BLaER1 treated with 17β-estradiol and CSF1 and Interleukin-3, amounts not matched to agents 10 nM and 100 nM (cell line): ENCODE data around the gene PRR15L.
"Not testable (repeated sequence)": the region's sequence is repeated elsewhere in the genome, so short reads cannot be mapped to it uniquely, and the experiment has no call there.

Source experiments
- H3K27ac ChIP-seq, 11 experiments: shearing (Covaris generic); formaldehyde crosslinking; 2 replicates each; pipeline ENCODE4 v1.8.1; 2022
- H3K27me3 ChIP-seq, 11 experiments: shearing (Covaris generic); formaldehyde crosslinking; 2 replicates each; pipeline ENCODE4 v1.8.1; 2022
- H3K36me3 ChIP-seq, 11 experiments: shearing (Covaris generic); formaldehyde crosslinking; 2 replicates each; pipeline ENCODE4 v1.8.1; 2022
- H3K4me1 ChIP-seq, 10 experiments: shearing (Covaris generic); formaldehyde crosslinking; 2 replicates each; pipeline ENCODE4 v1.8.1; 2022
- H3K4me2 ChIP-seq, 11 experiments: shearing (Covaris generic); formaldehyde crosslinking; 2 replicates each; pipeline ENCODE4 v1.8.1; 2022
- H3K4me3 ChIP-seq, 10 experiments: shearing (Covaris generic); formaldehyde crosslinking; 2 replicates each; pipeline ENCODE4 v1.8.1; 2022
- H3K9ac ChIP-seq, 11 experiments: shearing (Covaris generic); formaldehyde crosslinking; 2 replicates each; pipeline ENCODE4 v1.8.1; 2022
- H3K9me3 ChIP-seq, 11 experiments: shearing (Covaris generic); formaldehyde crosslinking; replicated peaks in 1 of 11; 2 replicates each; pipeline ENCODE4 v1.8.1; 2022
- H4K20me1 ChIP-seq, 11 experiments: shearing (Covaris generic); formaldehyde crosslinking; 2 replicates each; pipeline ENCODE4 v1.8.1; 2022
- Cebpa-rat ChIP-seq, 11 experiments: shearing (Covaris generic); IDR thresholded peaks; 2 replicates each; pipeline ENCODE4 v1.8.1; 2022

PRR15L gene

DNA sequence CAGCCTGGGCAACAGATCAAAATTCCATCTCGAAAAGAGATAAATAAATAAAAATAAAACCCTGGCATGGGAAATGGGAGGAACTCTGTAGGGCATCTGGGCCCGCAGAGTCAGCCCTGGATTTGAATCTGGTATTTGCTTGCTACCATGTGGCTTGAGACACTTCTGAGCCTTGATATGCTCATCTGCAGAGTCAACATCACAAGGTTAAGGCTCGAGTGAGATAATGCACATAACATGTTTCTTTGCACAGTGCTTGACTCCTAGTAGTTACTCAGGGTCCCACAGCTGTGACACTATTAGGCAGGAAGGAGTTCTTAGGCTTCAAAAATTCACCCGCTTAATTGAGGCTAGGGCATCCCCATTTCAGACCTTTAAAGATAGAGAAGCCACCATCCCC lies 34.5 kb upstream of the PRR15L start:
- Histone ChIP-seq H3K4me2 (no peak overlapping the region), H3K27me3 (no peaks in the 10 kb centered on the region), H3K4me3 (no peak overlapping the region), H3K9me3 (no peaks in the 10 kb centered on the region), H3K36me3 (no peaks in the 10 kb centered on the region), H4K20me1 (no peaks in the 10 kb centered on the region), H3K4me1 (peaks cover 0 to 25% (median under 1%) of the 10 kb centered on the region in 10 experiments; a peak in 10 of 20 replicates), H3K27ac (no peak overlapping the region), H3K9ac (no peak overlapping the region)
- no peak for TF ChIP-seq Cebpa-rat (IDR thresholded peaks at IDR 0.05)

DNA sequence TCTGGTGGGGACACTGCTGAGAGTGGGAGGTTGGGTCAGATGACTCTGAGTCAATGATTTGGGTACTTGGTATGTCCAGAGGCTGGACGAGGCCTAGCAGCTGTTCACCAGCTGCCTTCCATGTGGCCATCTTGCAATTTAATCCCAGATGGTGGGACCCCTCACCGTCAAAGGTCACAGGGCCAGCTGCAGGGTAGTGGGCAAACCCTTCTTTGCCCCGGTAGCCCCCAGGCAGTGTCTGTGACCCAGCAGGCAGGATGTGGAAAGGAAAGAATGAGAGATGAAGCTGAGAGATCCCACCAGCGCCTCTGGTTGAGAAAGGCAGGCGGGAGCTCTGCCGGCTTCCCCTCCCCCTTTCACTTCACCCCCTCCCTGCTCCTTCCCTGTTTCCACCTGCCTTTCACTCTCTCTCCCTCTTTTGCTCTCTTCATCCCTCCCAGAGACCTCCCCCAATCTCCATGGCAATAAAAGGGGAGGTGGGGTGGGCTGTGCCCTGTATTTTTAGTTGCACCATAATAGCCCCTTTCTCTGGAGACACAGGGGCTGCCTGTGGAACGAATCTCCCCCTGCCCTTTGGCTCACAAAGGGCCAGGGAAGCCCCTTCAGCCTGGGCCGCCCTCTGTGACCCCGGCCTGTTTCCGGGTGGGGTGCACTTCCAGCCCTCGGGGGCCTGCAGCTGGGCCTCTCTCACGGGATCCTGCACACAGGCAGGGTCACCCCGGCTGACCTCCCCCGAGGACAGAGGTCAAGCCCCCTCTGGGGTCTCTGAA lies 33.5 kb upstream of the PRR15L start:
- Histone ChIP-seq H4K20me1 (no peaks in the 10 kb centered on the region), H3K9me3 (no peaks in the 10 kb centered on the region), H3K27me3 (no peaks in the 10 kb centered on the region), H3K4me2 (peak overlapping the region in 3 of 11 experiments; percentile 13 to 28 (median 18); a peak in 3 of 22 replicates), H3K4me1 (peaks cover 0 to 20% (median 0%) of the 10 kb centered on the region in 10 experiments; a peak in 5 of 20 replicates), H3K36me3 (no peaks in the 10 kb centered on the region), H3K4me3 (no peak overlapping the region), H3K27ac (no peak overlapping the region), H3K9ac (no peak overlapping the region)
- TF ChIP-seq Cebpa-rat (IDR thresholded peaks at IDR 0.05) = no peak

- peaks cover 0 to 16% (median 0%) of the 10 kb centered on the region in 10 experiments; a peak in 5 of 20 replicates for H3K4me1 ChIP-seq
- no peaks in the 10 kb centered on the region for H3K9me3 ChIP-seq
- no peak overlapping the region for H3K4me2 ChIP-seq
- H3K27me3 ChIP-seq = no peaks in the 10 kb centered on the region
- H3K9ac ChIP-seq = no peak overlapping the region
- H3K27ac ChIP-seq = no peak overlapping the region
- no peak for TF ChIP-seq Cebpa-rat (IDR thresholded peaks at IDR 0.05)
- peaks cover 0 to 9% (median 7%) of the 10 kb centered on the region in 11 experiments; a peak in 7 of 22 replicates for H3K36me3 ChIP-seq
- no peak overlapping the region for H3K4me3 ChIP-seq
- H4K20me1 ChIP-seq = no peaks in the 10 kb centered on the region
Observed at GRCh38 chr17:47989700-47990099, 32.0 kb upstream of the PRR15L start.

DNA sequence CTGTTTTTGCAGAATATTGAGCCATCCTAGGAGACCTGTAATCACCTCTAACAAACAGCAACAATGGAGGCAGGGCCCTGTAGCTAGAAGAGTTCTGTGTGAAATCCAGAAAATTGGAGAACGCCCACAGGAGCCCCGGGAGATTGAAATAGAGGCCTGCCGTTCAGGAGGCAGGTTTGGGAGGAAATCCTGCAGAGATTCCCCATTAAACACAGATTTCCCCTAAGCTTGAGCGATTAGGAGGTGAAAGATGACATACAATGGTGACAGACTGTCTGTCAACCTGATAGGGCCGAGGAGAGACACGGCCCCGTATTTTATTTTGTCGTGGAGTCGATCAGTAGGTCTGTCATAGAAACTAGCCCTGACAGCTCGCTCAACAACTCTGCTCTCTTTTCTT lies 31.5 kb upstream of the PRR15L start:
- no peaks in the 10 kb centered on the region for H3K9me3 ChIP-seq
- no peaks in the 10 kb centered on the region for H3K27me3 ChIP-seq
- no peaks in the 10 kb centered on the region; a peak in 1 of 22 replicates for H4K20me1 ChIP-seq
- H3K9ac ChIP-seq = no peak overlapping the region
- H3K4me2 ChIP-seq = no peak overlapping the region
- H3K4me3 ChIP-seq = no peak overlapping the region
- H3K27ac ChIP-seq = no peak overlapping the region
- H3K4me1 ChIP-seq = peaks cover 0 to 19% (median under 1%) of the 10 kb centered on the region in 10 experiments; a peak in 8 of 20 replicates
- H3K36me3 ChIP-seq = peaks cover 5 to 14% (median 12%) of the 10 kb centered on the region in 11 experiments; a peak in 18 of 22 replicates
- no peak for TF ChIP-seq Cebpa-rat (IDR thresholded peaks at IDR 0.05)

GRCh38 chr17:47988445-47988844 lies 30.8 kb upstream of the PRR15L start:
- Histone ChIP-seq H3K4me1 (peaks cover 0 to 27% (median 4%) of the 10 kb centered on the region in 10 experiments; a peak in 11 of 20 replicates), H3K36me3 (peaks cover 10 to 22% (median 19%) of the 10 kb centered on the region in 11 experiments; a peak in 20 of 22 replicates), H3K4me2 (peak overlapping the region in 1 of 11 experiments; percentile 21; a peak in 1 of 22 replicates)
- H3K4me3 ChIP-seq, H3K9me3 ChIP-seq, H3K9ac ChIP-seq, H3K27me3 ChIP-seq, H4K20me1 ChIP-seq, H3K27ac ChIP-seq: not testable (repeated sequence)

DNA sequence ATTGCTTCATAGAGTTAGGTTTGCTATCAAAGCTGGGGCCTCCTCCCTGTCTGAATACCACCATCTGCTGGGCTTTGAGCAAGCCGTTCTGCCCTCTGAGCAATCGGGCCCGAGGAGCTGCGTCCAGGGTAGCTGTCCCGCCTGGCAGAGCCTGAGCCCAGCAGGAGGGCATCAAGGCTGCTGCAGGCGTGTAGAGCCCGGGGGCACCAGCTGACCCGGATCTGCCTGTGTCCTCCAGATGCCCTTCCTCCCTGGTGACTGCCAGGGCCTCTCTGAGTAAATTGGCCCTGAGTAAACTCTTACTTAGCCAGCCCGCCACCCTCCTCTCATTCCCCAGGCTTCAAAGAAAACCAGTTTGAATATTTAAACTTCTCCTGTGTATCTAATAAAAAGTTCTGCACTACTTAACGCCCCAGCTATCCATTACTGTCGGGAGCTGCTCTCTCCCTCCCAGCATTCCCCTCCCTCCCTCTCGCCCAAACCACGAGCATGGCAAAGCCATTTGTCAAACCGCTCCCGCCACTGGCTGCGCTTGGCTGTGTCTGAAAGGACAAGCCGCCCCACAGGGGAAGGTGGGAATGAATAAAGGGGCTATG lies 29.7 kb upstream of the PRR15L start:
- Histone ChIP-seq H3K4me1 (peaks cover under 1 to 38% (median 10%) of the 10 kb centered on the region in 10 experiments; a peak in 17 of 20 replicates), H3K4me2 (no peak overlapping the region; a peak in 1 of 22 replicates), H4K20me1 (peaks cover 0 to 13% (median 0%) of the 10 kb centered on the region in 11 experiments; a peak in 5 of 22 replicates), H3K9ac (peak overlapping the region in 1 of 11 experiments; percentile 50; a peak in 2 of 22 replicates), H3K27me3 (no peaks in the 10 kb centered on the region), H3K27ac (no peak overlapping the region), H3K36me3 (peaks cover 19 to 33% (median 30%) of the 10 kb centered on the region in 11 experiments), H3K4me3 (no peak overlapping the region), H3K9me3 (no peaks in the 10 kb centered on the region)
- TF ChIP-seq Cebpa-rat (IDR thresholded peaks at IDR 0.05) = no peak

DNA sequence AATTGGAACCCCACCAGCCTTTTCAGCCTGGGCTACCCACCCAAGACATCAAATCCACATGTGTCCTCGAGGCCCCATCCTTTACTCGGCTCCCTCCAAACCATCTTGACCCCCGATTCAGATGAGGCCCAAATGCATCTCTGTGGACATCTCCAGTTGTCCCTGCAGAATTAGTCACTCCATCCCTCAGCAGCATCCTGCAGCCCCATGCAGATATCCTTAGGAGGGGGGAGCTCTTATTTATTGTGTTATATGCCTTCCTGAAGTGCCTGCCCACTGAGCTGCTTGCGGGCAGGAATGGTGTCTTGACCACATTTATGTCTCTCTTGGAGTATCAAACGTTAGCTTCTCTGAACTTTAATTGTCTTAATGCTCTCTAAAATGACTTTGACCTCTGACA lies 28.8 kb upstream of the PRR15L start:
- H3K4me2 ChIP-seq = no peak overlapping the region
- H3K27ac ChIP-seq = no peak overlapping the region
- TF ChIP-seq Cebpa-rat (IDR thresholded peaks at IDR 0.05) = no peak

GRCh38 chr17:47983492-47984223 lies 26.0 kb upstream of the PRR15L start:
- Histone ChIP-seq H3K4me3 (no peak overlapping the region), H3K27ac (no peak overlapping the region), H3K4me1 (peaks cover 19 to 54% (median 29%) of the 10 kb centered on the region in 10 experiments), H3K4me2 (peak overlapping the region in 4 of 11 experiments; percentile 56 to 83 (median 74); a peak in 8 of 22 replicates), H4K20me1 (peaks cover 0 to 43% (median 5%) of the 10 kb centered on the region in 11 experiments; a peak in 10 of 22 replicates), H3K9ac (peak overlapping the region in 1 of 11 experiments; percentile 1; a peak in 2 of 22 replicates), H3K27me3 (no peaks in the 10 kb centered on the region), H3K9me3 (no peaks in the 10 kb centered on the region), H3K36me3 (peaks cover 52 to 69% (median 67%) of the 10 kb centered on the region in 11 experiments)
- no peak for TF ChIP-seq Cebpa-rat (IDR thresholded peaks at IDR 0.05)

More for the DNA sequence above, 28.8 kb upstream of the PRR15L start:
- H4K20me1 ChIP-seq = peaks cover 0 to 21% (median 0%) of the 10 kb centered on the region in 11 experiments; a peak in 9 of 22 replicates
- no peak overlapping the region for H3K9ac ChIP-seq
- no peaks in the 10 kb centered on the region for H3K27me3 ChIP-seq
- H3K9me3 ChIP-seq = no peaks in the 10 kb centered on the region
- H3K4me1 ChIP-seq = peaks cover 9 to 45% (median 17%) of the 10 kb centered on the region in 10 experiments
- no peak overlapping the region for H3K4me3 ChIP-seq
- H3K36me3 ChIP-seq = peaks cover 25 to 41% (median 38%) of the 10 kb centered on the region in 11 experiments
